Coronary artery (tissue), 2 donors: ENCODE measurements around the gene MGAT3.

ENCODE experiments used
- DNase-seq: peaks from one replicate; pipeline ENCODE4 v3.0.0-alpha.2; 2017; ENCODE audit warnings: low spot score
- H3K27ac ChIP-seq, 2 donors: fragments of 200-600 bp; sonication (generic); one replicate each; pipeline ENCODE4 v1.5.1; 2016 to 2019
- H3K4me3 ChIP-seq: fragments of 200-600 bp; sonication (generic); 2 replicates; pipeline ENCODE4 v1.5.1; 2016; ENCODE audit warnings: mild to moderate bottlenecking, moderate library complexity
- CTCF ChIP-seq: fragments of 200-600 bp; sonication (generic); IDR thresholded peaks from one replicate; pipeline ENCODE4 v1.5.1; 2019; ENCODE audit warnings: antibody characterized with exemption

MGAT3 gene

GRCh38 chr22:39433476-39434242 is 23.2 kb upstream of the MGAT3 start:
- no peak for DNase-seq
- H3K4me3 ChIP-seq: no peak overlapping the region
- no peak for TF ChIP-seq CTCF
- H3K27ac ChIP-seq: peak overlapping the region in 1 of 2 donors; percentile 32

GRCh38 chr22:39434243-39434653 is 22.6 kb upstream of the MGAT3 start:
- Histone ChIP-seq H3K27ac (peak overlapping the region in 1 of 2 donors; percentile 32), H3K4me3 (no peak overlapping the region)
- TF ChIP-seq CTCF: no peak
- DNase-seq: no peak

GRCh38 chr22:39434721-39435120 is 22.1 kb upstream of the MGAT3 start:
- Histone ChIP-seq H3K27ac (no peak overlapping the region), H3K4me3 (no peak overlapping the region)
- TF ChIP-seq CTCF: no peak
- no peak for DNase-seq

- DNase-seq: no peak
- Histone ChIP-seq H3K27ac (no peak overlapping the region), H3K4me3 (no peak overlapping the region)
- TF ChIP-seq CTCF: no peak
Measured at GRCh38 chr22:39435616-39436015, 21.2 kb upstream of the MGAT3 start.

- no peak for TF ChIP-seq CTCF
- no peak for DNase-seq
- Histone ChIP-seq H3K27ac (no peak overlapping the region), H3K4me3 (peak overlapping the region; percentile 40)
Measured at GRCh38 chr22:39437791-39438704, 18.8 kb upstream of the MGAT3 start.

GRCh38 chr22:39439170-39439569 is 17.6 kb upstream of the MGAT3 start:
- H3K4me3 ChIP-seq: no peak overlapping the region
- H3K27ac ChIP-seq: no peak overlapping the region
- TF ChIP-seq CTCF: no peak
- no peak for DNase-seq
